Karpas-422 (cell line): ENCODE results near the gene AATK. TPM values are rescaled to one million over a fixed set of nuclear protein-coding genes. Genes with fewer than 3 reads are reported as not detected.

Source experiments
- DNase-seq: peaks from one replicate; pipeline ENCODE4 v3.0.0-alpha.2; 2015
- H2AFZ ChIP-seq: fragments of 200-600 bp; sonication (generic); 2 replicates; pipeline ENCODE4 v1.6.1; 2014; ENCODE audit warnings: antibody characterized with exemption, low read length, mixed read lengths
- H3K27ac ChIP-seq: fragments of 200-600 bp; sonication (generic); 2 replicates; pipeline ENCODE4 v1.5.1; 2014; ENCODE audit warnings: mild to moderate bottlenecking, low read length, moderate library complexity
- H3K27me3 ChIP-seq: fragments of 200-600 bp; sonication (generic); 2 replicates; pipeline ENCODE4 v1.6.1; 2014; ENCODE audit warnings: low read length, mixed read lengths
- H3K36me3 ChIP-seq: fragments of 200-600 bp; sonication (generic); 2 replicates; pipeline ENCODE4 v1.6.1; 2014; ENCODE audit warnings: low read length, mixed read lengths; ENCODE audit not compliant: insufficient read depth
- H3K4me1 ChIP-seq: fragments of 200-600 bp; sonication (generic); 2 replicates; pipeline ENCODE4 v1.6.1; 2014; ENCODE audit warnings: mild to moderate bottlenecking, low read length, mixed read lengths
- H3K4me2 ChIP-seq: fragments of 200-600 bp; sonication (generic); 2 replicates; pipeline ENCODE4 v1.6.1; 2014; ENCODE audit warnings: low read length, low read depth, mild to moderate bottlenecking; ENCODE audit not compliant: poor library complexity, severe bottlenecking
- H3K4me3 ChIP-seq: fragments of 200-600 bp; sonication (generic); 2 replicates; pipeline ENCODE4 v1.5.1; 2014; ENCODE audit warnings: mild to moderate bottlenecking, antibody characterized with exemption, low read length, mixed read lengths
- H3K79me2 ChIP-seq: fragments of 200-600 bp; sonication (generic); 2 replicates; pipeline ENCODE4 v1.6.1; 2014; ENCODE audit warnings: mild to moderate bottlenecking, low read length, mixed read lengths
- H3K9ac ChIP-seq: fragments of 200-600 bp; sonication (generic); 2 replicates; pipeline ENCODE4 v1.6.0; 2014; ENCODE audit warnings: low read length
- H3K9me2 ChIP-seq: fragments of 200-600 bp; sonication (generic), shearing (Covaris generic); replicated peaks from 2 replicates; pipeline ENCODE4 v1.6.0; 2014; ENCODE audit warnings: mild to moderate bottlenecking, low read length, moderate library complexity; ENCODE audit not compliant: insufficient read depth
- H3K9me3 ChIP-seq: fragments of 300-700, 200-600 bp; sonication (generic); 2 replicates; pipeline ENCODE4 v1.6.1; 2014; ENCODE audit warnings: low read length, mixed read lengths
- H4K20me1 ChIP-seq: fragments of 200-600 bp; sonication (generic); 2 replicates; pipeline ENCODE4 v1.6.1; 2014; ENCODE audit warnings: mild to moderate bottlenecking, antibody characterized with exemption, low read length, low read depth; ENCODE audit not compliant: insufficient read depth
- total RNA-seq: library from RNA; depleted of rRNA; stranded (reverse); fragments of >200 nt; shearing (Covaris generic); gene quantifications from 2 replicates; pipeline ENCODE4 v1.2.3, GENCODE V29; 2014; ENCODE audit warnings: low replicate concordance

Gene AATK
- total RNA-seq, 1 experiment from 2014 or later: not detected

- H3K9me2 ChIP-seq: no peaks in the 10 kb centered on the region
- no peak overlapping the region for H3K27ac ChIP-seq
- no peak overlapping the region for H3K4me2 ChIP-seq
- H3K79me2 ChIP-seq: no peaks in the 10 kb centered on the region
- H3K9ac ChIP-seq: no peak overlapping the region
- H2AFZ ChIP-seq: no peak overlapping the region
- no peak for DNase-seq
- no peaks in the 10 kb centered on the region for H4K20me1 ChIP-seq
- H3K9me3 ChIP-seq: no peaks in the 10 kb centered on the region
- no peaks in the 10 kb centered on the region for H3K36me3 ChIP-seq
- no peak overlapping the region for H3K4me3 ChIP-seq
- H3K4me1 ChIP-seq: no peaks in the 10 kb centered on the region
- no peaks in the 10 kb centered on the region for H3K27me3 ChIP-seq
These were observed 1.4 kb downstream of the AATK start for GRCh38 chr17:81164371-81165245.

GRCh38 chr17:81163703-81164370 is 2.2 kb downstream of the AATK start:
- no peak for DNase-seq
- Histone ChIP-seq H3K4me1 (no peaks in the 10 kb centered on the region), H3K9ac (no peak overlapping the region), H2AFZ (no peak overlapping the region), H4K20me1 (no peaks in the 10 kb centered on the region), H3K9me3 (no peaks in the 10 kb centered on the region), H3K4me2 (no peak overlapping the region), H3K36me3 (no peaks in the 10 kb centered on the region), H3K27me3 (no peaks in the 10 kb centered on the region), H3K4me3 (no peak overlapping the region), H3K9me2 (no peaks in the 10 kb centered on the region), H3K27ac (no peak overlapping the region), H3K79me2 (no peaks in the 10 kb centered on the region)

GRCh38 chr17:81163051-81163695 is 2.8 kb downstream of the AATK start:
- Histone ChIP-seq H3K9ac (no peak overlapping the region), H3K36me3 (no peaks in the 10 kb centered on the region), H2AFZ (no peak overlapping the region), H3K9me2 (no peaks in the 10 kb centered on the region), H3K4me1 (no peaks in the 10 kb centered on the region), H4K20me1 (no peaks in the 10 kb centered on the region), H3K27ac (no peak overlapping the region), H3K79me2 (no peaks in the 10 kb centered on the region), H3K9me3 (no peaks in the 10 kb centered on the region), H3K4me2 (no peak overlapping the region), H3K27me3 (no peaks in the 10 kb centered on the region), H3K4me3 (no peak overlapping the region)
- no peak for DNase-seq

- Histone ChIP-seq H3K4me2 (no peak overlapping the region), H3K9me2 (no peaks in the 10 kb centered on the region), H3K27me3 (no peaks in the 10 kb centered on the region), H3K27ac (no peak overlapping the region), H3K9ac (no peak overlapping the region), H3K4me1 (no peaks in the 10 kb centered on the region), H3K9me3 (no peaks in the 10 kb centered on the region), H3K79me2 (no peaks in the 10 kb centered on the region), H4K20me1 (no peaks in the 10 kb centered on the region), H3K4me3 (no peak overlapping the region), H2AFZ (no peak overlapping the region), H3K36me3 (no peaks in the 10 kb centered on the region)
- DNase-seq: no peak
These were observed 3.5 kb downstream of the AATK start for GRCh38 chr17:81162491-81162890.

GRCh38 chr17:81161972-81162371 is 4.0 kb downstream of the AATK start:
- H3K9me3 ChIP-seq: no peaks in the 10 kb centered on the region
- H4K20me1 ChIP-seq: no peaks in the 10 kb centered on the region
- no peak overlapping the region for H3K4me3 ChIP-seq
- no peak overlapping the region for H2AFZ ChIP-seq
- H3K79me2 ChIP-seq: no peaks in the 10 kb centered on the region
- no peak overlapping the region for H3K27ac ChIP-seq
- no peaks in the 10 kb centered on the region for H3K4me1 ChIP-seq
- no peaks in the 10 kb centered on the region for H3K9me2 ChIP-seq
- H3K4me2 ChIP-seq: no peak overlapping the region
- DNase-seq: no peak
- H3K36me3 ChIP-seq: no peaks in the 10 kb centered on the region
- no peak overlapping the region for H3K9ac ChIP-seq
- no peaks in the 10 kb centered on the region for H3K27me3 ChIP-seq

GRCh38 chr17:81161536-81161935 is 4.5 kb downstream of the AATK start:
- Histone ChIP-seq H3K4me3 (no peak overlapping the region), H4K20me1 (no peaks in the 10 kb centered on the region), H3K9me3 (no peaks in the 10 kb centered on the region), H3K9ac (no peak overlapping the region), H2AFZ (no peak overlapping the region), H3K27ac (no peak overlapping the region), H3K27me3 (no peaks in the 10 kb centered on the region), H3K36me3 (no peaks in the 10 kb centered on the region), H3K4me2 (no peak overlapping the region), H3K79me2 (no peaks in the 10 kb centered on the region), H3K9me2 (no peaks in the 10 kb centered on the region), H3K4me1 (no peaks in the 10 kb centered on the region)
- no peak for DNase-seq

- Histone ChIP-seq H3K4me2 (no peak overlapping the region), H3K9me2 (no peaks in the 10 kb centered on the region), H3K36me3 (no peaks in the 10 kb centered on the region), H4K20me1 (no peaks in the 10 kb centered on the region), H3K9me3 (no peaks in the 10 kb centered on the region), H2AFZ (no peak overlapping the region), H3K27me3 (no peaks in the 10 kb centered on the region), H3K9ac (no peak overlapping the region), H3K4me1 (no peaks in the 10 kb centered on the region), H3K79me2 (no peaks in the 10 kb centered on the region), H3K27ac (no peak overlapping the region), H3K4me3 (no peak overlapping the region)
- DNase-seq: no peak
These were observed 5.1 kb downstream of the AATK start for GRCh38 chr17:81160747-81161453.

- no peak overlapping the region for H3K27ac ChIP-seq
- no peaks in the 10 kb centered on the region for H3K27me3 ChIP-seq
- H3K4me2 ChIP-seq: no peak overlapping the region
- H3K9me3 ChIP-seq: no peaks in the 10 kb centered on the region
- H3K36me3 ChIP-seq: no peaks in the 10 kb centered on the region
- H3K79me2 ChIP-seq: no peaks in the 10 kb centered on the region
- H3K4me3 ChIP-seq: no peak overlapping the region
- H3K9me2 ChIP-seq: no peaks in the 10 kb centered on the region
- H3K4me1 ChIP-seq: no peaks in the 10 kb centered on the region
- H4K20me1 ChIP-seq: no peaks in the 10 kb centered on the region
- H2AFZ ChIP-seq: no peak overlapping the region
- DNase-seq: no peak
- H3K9ac ChIP-seq: no peak overlapping the region
These were observed 5.7 kb downstream of the AATK start for GRCh38 chr17:81160306-81160705.
